Ramos (cell line): ENCODE results near the gene TDRD1.
"Not testable (repeated sequence)": the region's sequence is repeated elsewhere in the genome, so short reads cannot be mapped to it uniquely, and the experiment has no call there.

Experiments
- in situ Hi-C: fragments of 300-500 bp; cut with MboI; formaldehyde crosslinking; loops from one replicate; pipeline ENCODE4 v1.14.3; 2022; ENCODE audit warnings: low sequenced_read_pairs; ENCODE audit not compliant: unreplicated experiment

TDRD1 gene, protein sequence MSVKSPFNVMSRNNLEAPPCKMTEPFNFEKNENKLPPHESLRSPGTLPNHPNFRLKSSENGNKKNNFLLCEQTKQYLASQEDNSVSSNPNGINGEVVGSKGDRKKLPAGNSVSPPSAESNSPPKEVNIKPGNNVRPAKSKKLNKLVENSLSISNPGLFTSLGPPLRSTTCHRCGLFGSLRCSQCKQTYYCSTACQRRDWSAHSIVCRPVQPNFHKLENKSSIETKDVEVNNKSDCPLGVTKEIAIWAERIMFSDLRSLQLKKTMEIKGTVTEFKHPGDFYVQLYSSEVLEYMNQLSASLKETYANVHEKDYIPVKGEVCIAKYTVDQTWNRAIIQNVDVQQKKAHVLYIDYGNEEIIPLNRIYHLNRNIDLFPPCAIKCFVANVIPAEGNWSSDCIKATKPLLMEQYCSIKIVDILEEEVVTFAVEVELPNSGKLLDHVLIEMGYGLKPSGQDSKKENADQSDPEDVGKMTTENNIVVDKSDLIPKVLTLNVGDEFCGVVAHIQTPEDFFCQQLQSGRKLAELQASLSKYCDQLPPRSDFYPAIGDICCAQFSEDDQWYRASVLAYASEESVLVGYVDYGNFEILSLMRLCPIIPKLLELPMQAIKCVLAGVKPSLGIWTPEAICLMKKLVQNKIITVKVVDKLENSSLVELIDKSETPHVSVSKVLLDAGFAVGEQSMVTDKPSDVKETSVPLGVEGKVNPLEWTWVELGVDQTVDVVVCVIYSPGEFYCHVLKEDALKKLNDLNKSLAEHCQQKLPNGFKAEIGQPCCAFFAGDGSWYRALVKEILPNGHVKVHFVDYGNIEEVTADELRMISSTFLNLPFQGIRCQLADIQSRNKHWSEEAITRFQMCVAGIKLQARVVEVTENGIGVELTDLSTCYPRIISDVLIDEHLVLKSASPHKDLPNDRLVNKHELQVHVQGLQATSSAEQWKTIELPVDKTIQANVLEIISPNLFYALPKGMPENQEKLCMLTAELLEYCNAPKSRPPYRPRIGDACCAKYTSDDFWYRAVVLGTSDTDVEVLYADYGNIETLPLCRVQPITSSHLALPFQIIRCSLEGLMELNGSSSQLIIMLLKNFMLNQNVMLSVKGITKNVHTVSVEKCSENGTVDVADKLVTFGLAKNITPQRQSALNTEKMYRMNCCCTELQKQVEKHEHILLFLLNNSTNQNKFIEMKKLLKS

DNA sequence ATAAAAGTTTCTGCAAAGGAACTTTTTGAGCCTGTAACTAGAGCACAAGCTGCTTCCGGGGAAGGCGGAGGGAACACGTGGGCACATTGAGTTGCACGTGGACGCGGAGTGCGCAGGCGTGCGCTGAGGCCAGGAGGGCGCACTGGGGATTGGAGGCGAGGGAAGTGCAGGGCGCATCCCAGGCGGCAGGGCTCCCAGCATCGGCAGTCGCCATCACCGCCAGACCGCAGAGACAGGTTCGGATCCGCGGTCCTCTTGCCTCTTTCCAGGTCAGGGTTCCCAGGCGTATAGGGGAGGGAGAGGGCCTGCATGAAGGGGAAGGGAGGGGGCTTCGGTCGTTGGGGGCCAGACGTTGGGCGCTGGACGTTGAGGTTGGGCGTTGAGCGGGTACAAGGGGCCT lies at the start of gene TDRD1:
TDRD1 (plus strand) TSS at position 206 of the 400 bp plus-strand sequence. CDS start 8,479 bp downstream, outside the sequence.
- in situ Hi-C loops = no loop called here

DNA sequence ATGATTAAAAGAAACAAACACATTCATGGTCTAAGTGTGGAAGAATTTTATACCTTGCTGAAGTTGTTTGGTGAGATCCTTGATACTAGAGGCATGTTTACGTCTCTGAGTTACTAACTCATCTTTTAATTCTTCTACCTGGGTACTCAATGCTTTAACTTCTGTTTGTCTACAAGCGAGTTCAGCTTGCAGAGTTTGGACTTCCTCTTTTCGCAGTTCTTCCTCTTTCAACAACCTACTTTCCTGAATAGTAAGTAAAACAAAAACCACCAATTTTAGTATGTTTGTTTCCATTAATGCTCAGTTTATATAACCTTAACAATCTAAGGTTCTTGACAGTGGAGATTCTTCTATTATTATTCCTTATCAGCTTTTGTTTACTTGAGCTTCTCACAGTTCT lies 48.1 kb upstream of the TDRD1 start:
- in situ Hi-C loops = no loop called here

DNA sequence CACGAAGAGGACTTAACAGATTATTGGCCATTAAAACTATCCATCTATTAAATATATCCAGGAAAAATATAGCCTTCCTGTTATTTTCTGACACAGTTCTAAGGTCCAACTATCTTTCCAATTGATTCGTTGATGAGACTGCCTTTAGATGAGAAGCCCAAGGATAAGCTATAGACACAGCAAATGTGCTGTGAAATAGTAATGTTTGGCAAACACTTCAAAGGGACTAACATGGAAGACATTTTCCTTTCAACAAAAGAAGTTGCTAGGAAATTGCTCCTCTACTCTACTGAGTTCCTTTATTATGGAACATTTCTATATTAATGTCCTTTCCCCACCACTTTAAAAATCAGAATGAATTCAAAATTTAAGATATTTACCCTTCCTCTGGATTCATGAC lies 43.7 kb upstream of the TDRD1 start:
- in situ Hi-C loops = no loop called here

DNA sequence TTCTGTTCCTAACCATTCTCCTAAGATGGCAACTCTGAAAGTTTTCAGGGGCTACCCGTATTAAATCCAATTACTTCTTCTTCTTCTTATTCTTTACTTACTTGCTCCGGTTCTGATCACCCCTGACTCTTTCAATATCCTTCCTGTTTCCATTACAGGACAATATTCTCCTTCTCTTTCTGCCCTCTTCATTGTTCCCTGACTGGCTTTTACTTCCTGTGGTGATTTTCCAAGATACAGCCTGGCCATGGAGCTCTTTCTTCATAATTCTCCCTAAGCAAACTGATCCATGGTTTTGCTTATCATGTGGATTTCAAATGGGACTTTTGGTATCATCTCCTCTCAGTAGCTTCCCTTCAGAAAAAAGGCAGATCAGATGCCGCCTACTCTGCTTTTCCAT lies 40.6 kb upstream of the TDRD1 start:
- in situ Hi-C loops = no loop called here

DNA sequence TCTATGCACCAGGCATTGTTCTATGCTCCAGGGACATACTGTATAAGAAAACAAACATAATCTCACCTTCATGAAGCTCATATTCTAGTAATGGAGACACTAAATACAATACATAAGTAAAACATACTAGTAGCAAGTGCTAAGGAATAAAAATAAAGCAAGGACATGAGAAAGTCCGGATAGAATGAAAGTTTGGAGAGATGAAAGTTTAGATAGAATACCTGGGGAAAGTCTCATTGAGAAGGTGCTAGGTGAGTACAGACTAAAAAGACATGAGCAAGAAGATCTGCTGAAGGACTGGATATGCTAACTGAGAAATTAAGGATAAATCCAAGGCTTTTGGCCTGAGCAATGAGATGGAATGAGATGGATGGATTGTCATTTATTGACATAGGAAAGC lies 39.1 kb upstream of the TDRD1 start:
- in situ Hi-C loops = no loop called here

DNA sequence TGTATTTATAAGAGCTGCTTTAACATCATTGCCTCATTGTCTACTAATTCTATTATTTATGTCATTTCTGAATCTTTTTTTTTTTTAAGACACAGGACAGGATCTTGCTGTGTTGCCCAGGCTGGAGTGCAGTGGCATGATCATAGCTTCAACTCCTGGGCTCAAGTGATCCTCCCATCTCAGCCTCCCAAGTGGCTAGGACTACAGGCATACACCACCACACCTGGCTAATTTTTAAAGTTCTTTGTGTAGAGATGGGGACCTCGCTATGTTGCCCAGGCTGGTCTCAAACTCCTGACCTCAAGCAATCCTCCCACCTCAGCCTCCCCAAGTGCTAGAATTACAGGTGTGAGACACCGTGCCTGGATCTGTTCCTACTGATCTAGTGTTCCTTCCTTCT lies 38.3 kb upstream of the TDRD1 start:
- in situ Hi-C loops = not testable (repeated sequence)

DNA sequence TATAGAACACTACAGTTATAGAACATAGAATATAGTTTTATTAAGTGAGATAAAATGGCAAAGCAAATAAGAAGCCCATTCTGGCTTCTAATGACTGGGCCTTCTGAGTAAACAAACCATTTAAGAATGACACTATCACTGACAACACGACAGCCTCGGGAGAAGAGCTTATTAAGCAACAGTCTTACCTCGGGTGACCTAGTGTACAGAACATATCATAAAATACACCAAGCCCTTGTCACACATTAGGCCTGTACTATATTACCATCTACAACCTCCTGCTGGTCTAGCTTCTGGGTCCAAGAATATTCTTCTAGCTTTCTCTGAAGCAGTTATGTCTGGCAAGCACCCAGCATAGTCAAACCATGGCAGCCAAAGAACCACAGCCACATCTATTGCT lies 37.1 kb upstream of the TDRD1 start:
- in situ Hi-C loops = no loop called here

DNA sequence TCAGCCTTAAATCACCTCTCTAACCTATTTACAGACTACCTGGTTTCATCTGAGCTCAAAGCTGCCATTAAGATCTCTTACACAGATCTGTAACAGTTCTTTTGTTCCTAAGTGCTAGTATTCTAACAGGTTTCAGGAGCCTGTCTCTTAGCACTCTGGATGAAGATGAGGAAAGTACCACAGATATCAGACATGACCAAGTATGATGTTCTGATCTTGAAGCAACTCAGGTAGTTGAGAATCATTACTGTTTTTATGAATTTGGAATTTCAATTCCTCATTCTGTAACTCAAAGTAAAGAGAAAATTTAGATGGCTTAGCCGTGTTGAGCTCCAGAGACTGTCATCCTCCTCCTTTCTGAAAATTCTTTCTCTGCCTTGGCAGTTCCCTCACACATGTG lies 36.0 kb upstream of the TDRD1 start:
- in situ Hi-C loops = no loop called here

DNA sequence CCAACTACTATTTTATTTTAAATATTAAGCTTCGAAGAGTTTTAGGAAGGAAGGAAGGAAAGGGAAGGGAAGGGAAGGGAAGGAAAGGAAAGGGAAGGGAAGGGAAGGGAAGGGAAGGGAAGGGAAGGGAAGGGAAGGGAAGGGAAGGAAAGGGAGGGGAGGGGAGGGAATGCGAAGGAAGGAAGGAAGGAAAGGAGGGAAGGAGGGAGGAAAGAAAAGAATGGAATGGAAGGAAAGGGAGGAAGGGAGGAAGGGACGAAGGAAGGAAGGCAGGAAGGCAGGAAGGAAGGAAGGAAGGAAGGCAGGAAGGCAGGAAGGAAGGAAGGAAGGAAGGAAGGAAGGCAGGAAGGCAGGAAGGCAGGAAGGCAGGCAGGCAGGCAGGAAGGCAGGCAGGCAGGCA lies 29.7 kb upstream of the TDRD1 start:
- in situ Hi-C loops = not testable (repeated sequence)

DNA sequence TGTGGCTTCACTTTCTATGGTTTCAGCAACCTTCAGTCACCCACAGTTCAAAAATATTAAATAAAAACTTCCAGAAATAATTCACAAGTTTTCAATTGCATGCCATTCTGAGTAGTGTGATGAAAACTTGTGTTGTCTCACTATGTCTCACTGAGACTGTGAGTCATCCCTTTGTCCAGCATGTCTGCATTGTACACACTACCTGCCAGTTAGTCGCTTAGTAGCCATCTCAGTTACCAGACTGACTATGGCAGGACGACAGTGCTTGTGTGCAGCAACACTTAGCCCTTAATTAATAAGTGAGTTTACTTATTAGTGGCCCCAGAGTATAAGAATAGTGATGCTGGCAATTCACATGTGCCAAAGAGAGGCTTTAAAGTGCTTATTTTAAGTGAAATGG lies 27.7 kb upstream of the TDRD1 start:
- in situ Hi-C loops = no loop called here

DNA sequence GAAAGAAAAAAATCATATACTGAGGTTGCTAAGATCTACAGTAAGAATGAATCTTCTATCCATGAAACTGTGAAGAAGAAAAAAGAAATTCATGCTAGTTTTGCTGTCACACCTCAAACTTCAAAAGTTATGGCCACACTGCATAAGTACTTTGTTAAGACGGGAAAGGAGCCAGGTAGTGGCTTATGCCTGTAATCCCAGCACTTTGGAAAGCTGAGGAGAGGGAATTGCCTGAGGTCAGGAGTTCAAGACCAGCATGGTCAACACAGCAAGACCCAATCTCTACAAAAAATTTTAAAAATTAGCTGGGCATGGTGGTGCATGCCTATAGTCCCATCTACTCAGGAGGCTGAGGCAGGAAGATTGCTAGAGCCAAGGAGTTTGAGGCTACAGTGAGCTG lies 27.3 kb upstream of the TDRD1 start:
- in situ Hi-C loops = no loop called here

DNA sequence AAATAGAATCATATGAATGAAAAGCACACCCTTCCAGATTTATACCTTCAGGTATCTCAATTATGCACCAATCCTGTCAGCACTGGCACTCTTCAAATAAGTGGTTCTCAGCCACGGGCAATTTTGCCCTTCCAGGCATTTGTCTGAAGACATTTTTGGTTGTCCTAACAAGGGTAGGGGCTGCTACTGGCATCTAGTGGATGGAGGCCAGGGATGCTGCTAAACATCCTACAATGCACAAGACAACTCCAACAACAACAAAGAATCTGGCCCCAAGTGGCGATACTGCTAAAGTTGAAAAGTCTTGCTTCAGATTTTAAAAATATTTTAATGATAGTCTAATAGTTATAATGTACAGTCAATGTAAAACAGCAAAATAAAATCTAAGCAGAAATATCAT lies 21.2 kb upstream of the TDRD1 start:
- in situ Hi-C loops = no loop called here

DNA sequence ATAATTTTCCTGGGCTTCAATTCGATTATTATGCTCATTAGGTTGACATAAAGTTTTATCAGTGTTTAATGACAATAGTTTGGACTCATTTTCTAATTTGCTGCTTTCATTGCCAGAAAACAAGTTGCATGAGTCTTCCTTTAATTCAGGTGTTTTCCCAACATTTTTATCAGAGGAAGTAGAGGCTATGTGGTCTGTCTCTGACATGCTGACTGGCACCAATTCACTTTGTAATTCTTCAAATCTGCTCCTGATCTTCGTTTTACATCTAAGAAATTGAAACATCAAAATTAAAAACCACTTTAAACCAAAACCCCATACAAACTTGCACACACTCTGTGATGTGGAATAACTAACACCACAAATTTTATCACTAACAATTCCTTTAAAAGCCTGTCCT lies 16.1 kb upstream of the TDRD1 start:
- in situ Hi-C loops = no loop called here

DNA sequence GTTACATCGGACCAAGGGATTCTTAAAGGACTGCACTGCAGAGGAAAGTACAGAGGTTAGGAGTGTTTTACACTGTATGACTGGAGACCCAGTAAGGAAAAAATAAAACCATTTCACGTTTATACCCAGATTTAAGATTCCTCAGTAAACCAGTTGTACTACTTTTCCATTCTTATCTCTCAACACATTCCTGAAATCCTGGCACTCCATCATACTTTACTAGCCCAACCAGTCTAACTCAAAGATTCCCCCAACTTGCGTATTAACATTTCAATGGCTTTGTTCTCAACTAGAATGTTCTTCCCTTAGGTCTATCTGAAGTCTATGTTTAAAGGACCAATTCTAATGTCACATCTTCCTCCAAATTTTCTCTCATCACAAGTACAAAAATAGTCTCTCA lies 13.1 kb upstream of the TDRD1 start:
- in situ Hi-C loops = no loop called here

DNA sequence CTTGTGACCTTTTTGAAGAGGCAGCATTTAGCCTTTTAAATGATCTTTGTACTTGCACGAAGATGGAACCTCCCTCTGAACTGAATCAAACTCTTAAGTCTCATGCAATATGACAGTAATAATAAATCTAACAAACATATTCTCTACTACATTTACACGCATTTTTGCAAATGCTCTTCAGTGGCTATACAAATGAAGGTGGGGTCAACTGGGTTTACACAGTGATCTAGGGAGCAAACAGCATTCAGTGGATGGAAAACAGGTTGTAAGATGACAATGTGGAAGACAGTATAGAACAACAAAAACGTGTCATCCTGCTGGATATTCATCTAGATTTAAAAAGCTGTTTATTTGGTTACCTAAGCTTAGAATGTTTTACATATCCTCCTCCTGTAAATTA lies 12.7 kb upstream of the TDRD1 start:
- in situ Hi-C loops = no loop called here

DNA sequence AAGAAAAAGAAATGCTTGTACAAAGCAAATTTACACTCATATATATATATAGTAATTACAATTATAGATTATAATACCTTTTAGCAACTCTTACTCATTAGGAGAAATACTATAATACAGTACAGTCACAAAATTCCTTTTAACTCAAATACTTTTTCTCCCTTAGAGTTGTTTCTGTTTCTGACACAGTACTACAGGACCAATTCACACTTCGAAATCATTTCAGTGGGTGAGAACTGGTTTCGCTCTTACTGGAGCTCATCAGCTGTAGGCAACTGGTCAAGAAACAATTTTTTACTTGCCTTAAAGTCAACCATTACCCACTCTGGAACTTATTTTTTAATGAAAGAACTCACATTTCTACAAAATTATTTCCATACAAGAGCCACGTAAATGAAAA lies 11.2 kb upstream of the TDRD1 start:
- in situ Hi-C loops = no loop called here

DNA sequence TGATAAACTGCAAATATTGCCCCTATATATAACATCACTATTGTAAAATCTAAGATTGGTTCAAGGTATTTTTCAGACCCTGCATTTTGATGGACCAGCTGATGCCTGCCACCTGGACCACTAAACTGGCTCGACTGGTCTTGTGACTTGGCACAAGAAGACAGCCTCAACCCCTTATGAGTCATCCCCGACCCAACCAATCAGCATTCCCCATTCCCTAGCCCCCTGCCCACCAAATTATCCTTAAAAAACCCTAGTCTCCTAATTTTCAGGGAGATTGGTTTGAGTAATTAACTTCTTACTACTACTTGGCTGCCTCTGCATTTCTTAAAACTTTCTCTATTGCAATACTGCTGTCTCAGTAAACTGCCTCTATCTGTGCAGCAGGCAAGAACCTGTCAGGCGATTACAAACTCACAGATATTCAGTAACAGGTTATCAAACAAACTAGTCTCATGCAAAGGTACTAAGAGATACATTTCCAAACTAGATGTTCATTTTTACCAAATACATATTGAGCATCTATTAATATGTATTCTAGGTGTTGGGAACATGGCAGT lies 10.6 kb upstream of the TDRD1 start:
- in situ Hi-C loops = no loop called here

DNA sequence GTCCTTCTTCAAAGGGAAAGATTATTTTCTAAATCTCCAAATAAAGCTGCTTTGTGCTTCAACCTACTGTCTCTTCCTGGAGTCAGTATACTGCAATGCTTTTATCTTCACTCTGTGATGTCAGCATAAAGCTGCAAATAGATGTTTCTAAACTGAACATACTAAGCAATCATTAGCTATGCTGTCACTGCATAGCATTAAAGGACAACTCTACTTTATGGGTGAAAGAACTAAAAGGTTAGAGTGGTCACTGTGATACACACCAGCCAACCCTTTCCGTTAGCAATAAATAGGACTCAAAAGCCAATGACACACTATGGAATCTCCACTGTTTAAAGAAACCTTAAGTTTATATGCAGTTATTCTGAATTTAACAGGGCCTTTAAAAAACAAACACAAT lies 6.9 kb upstream of the TDRD1 start:
- in situ Hi-C loops = no loop called here

DNA sequence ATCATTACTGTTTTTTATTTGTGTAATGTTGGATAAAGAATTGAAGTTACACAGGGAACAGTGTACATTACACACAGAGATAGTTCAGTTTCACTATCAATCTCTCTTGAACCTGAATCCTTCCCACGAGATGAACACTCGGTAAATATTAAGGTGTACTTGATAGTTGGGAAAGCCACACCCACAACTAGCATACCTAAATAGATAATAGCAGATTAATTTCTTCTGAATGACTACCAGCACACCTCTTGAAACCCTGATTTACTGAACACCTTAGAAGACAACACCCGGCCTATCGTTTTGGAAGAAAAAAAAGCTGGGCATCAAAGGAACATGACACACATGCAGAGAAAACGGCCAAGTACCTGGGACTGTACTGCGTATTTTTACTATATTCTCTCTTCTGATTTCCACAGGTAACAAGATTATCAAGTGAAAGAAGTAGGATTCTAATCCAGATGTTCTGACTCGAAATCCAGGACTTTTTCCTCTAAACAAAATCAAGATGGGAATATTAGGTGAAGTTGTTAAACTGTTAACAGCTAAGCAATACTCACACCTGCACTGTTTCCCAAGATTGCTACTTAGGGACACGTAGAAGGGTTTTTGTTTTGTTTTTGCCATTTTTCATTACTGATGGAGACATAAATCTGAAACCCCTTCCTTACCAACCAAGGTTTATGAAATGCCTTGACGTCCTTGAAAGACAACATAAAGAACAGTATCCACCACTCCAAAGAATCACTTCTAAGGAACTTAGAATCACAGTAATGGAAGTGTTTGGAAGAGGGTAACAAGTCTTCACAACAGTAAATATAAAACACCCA lies 6.2 kb upstream of the TDRD1 start:
- in situ Hi-C loops = no loop called here

DNA sequence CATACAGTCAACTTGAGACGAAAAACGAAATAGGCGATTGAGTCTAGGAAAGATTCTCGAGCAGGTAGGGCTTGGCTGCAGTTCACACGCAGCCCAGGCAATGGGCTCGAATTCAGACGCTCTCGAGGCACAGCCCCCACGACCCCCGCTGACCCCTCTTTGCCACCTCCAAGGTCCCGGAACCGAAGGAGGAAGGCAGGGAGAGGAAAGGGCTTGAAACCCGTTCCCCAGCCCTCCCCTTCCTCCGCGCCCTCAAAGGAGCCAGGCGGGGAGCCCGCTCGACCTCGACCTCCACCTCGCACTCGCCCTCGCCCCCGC lies 5.6 kb upstream of the TDRD1 start:
- in situ Hi-C loops = no loop called here
